Measurements from ENCODE around the gene ANO6.

DNA sequence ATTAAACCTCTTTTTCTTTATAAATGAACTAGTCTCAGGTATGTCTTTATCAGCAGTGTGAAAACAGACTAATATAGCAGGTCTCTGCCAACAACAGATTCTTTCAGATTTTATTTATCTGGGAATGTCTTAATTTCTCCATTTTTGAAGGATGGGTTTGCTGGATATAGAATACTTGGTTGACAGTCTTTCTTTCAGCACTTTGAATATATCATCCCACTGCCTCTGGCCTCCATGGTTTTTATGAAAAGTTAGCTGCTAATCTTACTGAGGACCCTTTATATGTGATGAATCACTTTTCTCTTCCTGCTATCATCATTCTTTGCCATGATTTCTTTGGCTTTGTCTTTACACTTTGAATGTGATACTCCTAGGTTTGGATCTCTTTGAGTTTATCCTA, 148.0 kb downstream of the ANO6 start:
- no peak for TF ChIP-seq CTCF (IDR thresholded peaks at IDR 0.05; ENCODE audit: low read depth, low read length, missing input control)
- TF ChIP-seq, protein P1, sequence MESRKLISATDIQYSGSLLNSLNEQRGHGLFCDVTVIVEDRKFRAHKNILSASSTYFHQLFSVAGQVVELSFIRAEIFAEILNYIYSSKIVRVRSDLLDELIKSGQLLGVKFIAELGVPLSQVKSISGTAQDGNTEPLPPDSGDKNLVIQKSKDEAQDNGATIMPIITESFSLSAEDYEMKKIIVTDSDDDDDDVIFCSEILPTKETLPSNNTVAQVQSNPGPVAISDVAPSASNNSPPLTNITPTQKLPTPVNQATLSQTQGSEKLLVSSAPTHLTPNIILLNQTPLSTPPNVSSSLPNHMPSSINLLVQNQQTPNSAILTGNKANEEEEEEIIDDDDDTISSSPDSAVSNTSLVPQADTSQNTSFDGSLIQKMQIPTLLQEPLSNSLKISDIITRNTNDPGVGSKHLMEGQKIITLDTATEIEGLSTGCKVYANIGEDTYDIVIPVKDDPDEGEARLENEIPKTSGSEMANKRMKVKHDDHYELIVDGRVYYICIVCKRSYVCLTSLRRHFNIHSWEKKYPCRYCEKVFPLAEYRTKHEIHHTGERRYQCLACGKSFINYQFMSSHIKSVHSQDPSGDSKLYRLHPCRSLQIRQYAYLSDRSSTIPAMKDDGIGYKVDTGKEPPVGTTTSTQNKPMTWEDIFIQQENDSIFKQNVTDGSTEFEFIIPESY (IDR thresholded peaks at IDR 0.05) = no peak

All from liver (tissue), 2 donors.